Dermis blood vessel endothelial cell (primary cell): ENCODE results near the gene WNT16. TPM values are rescaled to one million over a fixed set of nuclear protein-coding genes. Genes with fewer than 3 reads are reported as not detected.
"Not testable (repeated sequence)": the region's sequence is repeated elsewhere in the genome, so short reads cannot be mapped to it uniquely, and the experiment has no call there.

Source experiments
- DNase-seq: peaks from one replicate; pipeline ENCODE4 v3.0.0; 2010
- total RNA-seq: library from RNA; depleted of rRNA; stranded (reverse); fragments of >200 nt; gene quantifications from 2 replicates; pipeline ENCODE4 v1.2.3, GENCODE V29; 2014

WNT16 gene
- total RNA-seq, 1 donor from 2014 or later, result not detected

DNA sequence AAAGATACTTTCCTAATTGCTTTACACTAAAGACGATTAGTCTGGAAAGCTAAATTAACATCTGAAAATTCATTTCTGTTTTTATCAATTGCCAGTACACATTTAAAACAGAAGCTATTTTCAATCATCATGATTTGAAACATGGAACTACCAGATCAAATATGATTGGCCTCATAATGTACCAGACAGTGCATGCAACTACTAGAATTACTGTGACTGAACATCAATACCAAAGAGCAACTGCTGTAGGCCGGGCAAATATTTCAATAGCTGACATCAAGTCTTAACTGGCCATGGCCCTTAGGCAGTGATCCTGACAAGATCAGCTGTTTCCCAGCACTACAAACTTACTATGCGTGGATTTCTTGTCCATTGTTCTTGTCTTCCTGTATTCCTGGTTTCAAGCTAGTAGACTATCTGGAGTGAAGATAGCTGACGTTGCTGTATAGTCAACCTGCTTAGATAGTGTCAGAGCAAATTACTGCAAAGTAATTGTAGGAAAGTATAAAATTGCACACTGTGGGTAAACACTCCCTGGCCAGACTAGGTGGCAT lies 21.7 kb upstream of the WNT16 start:
- peak; percentile 17 for DNase-seq

DNA sequence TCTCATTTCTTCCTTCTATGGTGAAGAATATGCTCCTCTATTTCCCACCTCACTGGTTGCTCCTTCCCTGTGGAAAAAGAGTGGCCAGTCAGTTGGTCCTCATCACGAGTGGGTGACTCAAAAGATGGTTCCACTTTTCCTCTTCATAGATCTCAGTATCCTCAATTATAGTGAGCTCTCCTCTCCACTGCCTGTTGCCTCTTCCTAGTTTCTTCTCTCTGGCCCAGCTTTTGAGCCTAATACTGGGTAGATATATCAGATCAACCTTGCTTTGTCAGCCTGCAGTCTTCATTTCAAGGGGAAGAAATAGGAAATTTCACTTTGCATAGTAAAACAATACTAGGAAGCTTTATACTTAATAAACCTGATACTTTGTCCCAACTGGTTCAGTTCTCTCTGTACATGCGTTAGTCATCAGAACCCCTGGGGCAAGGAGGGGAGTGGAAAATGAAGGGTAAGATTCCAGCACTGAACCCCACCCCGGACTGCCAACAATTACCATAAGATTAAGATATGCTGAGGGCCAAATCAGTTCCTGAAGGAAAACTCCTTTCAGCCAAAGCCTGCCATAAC lies 15.5 kb upstream of the WNT16 start:
- DNase-seq, result no peak

GRCh38 chr7:121313793-121314676 lies 14.8 kb upstream of the WNT16 start:
- DNase-seq, result no peak

DNA sequence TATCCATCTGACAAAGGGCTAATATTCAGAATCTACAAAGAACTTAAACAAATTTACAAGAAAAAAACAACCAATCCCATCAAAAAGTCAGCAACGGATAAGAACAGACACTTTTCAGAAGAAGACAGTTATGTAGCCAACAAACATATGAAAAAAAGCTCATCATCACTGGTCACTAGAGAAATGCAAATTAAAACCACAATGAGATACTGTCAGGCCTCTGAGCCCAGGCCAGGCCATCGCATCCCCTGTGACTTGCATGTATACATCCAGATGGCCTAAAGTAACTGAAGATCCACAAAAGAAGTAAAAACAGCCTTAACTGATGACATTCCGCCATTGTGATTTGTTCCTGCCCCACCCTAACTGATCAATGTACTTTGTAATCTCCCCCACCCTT lies 13.6 kb upstream of the WNT16 start:
- DNase-seq, result not testable (repeated sequence)

- no peak for DNase-seq
Observed at GRCh38 chr7:121322460-121322859, 6.3 kb upstream of the WNT16 start.

GRCh38 chr7:121323515-121324302 lies 5.1 kb upstream of the WNT16 start:
- no peak for DNase-seq

- DNase-seq, result no peak
Observed at GRCh38 chr7:121327671-121328070, 1.1 kb upstream of the WNT16 start.

DNA sequence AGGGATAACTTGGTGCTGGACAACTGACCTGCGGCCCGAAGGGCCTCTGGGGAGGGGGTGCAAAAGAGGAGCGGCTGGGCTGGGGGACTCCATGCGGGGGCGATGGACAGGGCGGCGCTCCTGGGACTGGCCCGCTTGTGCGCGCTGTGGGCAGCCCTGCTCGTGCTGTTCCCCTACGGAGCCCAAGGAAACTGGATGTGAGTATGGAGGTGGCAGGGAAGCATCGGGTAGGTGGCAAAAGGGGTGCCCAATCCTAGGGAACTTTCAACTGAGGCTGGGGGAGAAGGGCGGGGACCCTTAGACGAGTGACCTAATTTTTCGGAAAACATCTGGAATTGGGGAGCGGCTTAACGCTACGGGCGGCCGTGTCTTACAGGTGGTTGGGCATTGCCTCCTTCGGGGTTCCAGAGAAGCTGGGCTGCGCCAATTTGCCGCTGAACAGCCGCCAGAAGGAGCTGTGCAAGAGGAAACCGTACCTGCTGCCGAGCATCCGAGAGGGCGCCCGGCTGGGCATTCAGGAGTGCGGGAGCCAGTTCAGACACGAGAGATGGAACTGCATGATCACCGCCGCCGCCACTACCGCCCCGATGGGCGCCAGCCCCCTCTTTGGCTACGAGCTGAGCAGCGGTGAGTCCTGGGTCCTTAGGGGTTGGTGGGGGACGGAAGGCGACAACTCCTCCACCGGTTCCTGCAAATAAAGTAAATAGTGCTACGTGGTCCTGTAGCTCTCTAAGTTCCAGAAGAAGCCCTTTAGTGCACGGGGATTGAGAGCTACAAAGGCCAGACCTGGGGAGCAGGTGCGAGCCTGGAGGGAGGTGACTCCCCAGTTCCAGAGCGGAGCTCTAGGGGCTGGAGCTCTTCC lies 622 bp downstream of the WNT16 start:
- peak; percentile 12 for DNase-seq

DNA sequence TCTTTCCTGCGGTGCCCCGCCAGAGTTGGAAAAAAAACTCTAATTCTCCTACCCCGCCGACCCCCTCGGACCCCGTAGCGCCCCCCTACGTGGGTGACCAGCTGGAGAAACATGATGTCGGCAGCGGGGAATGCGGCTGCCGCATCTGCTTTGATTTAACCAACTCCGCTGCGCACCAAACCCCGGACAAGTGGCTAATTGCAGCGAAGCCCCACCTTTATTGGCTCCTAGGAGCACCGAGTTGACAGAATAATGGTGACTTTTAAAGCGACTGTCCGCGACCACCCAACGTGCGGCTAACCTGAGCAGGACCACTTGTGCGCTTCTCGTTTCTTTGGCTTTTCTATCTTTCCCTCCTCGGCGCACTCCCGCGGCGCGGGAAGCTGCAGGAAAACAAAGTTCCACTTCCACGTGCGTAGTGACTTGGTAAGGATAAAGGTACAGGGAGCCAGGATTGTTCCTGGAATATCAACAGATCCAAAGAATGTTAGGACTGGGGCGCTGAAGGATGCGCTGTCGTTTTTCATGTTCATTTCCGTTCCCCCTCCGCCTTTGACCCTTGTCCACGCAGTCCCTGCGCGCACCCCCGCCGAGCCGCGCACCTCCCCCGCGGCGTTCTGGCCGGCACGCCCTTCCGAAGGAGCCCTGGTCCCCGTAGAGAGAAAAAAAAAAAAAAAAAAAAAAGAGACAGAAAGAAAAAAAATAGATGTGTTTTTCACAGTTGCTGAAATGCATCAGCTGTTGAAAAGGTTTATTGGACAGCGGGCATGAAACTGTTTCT lies 1.4 kb downstream of the WNT16 start:
- DNase-seq, result peak; percentile 7

DNA sequence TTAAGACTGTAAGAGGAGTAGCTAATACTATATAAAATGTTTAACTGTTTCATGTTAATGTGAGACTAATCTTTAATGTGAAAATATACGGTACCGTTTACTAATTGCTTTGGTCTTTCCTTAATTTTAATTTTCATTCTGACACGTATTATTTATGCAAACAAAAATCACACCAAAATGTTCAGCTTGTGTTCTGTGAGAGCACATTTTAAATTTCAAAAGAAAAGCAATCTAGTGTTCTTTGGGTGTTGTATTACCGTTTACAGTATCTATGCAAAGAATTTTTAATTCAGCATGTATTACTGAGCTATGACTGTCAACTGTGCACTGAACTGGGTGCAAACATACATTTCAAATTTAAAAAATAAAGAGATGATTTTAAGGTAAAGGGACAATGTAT lies 2.2 kb downstream of the WNT16 start:
- DNase-seq, result no peak

DNA sequence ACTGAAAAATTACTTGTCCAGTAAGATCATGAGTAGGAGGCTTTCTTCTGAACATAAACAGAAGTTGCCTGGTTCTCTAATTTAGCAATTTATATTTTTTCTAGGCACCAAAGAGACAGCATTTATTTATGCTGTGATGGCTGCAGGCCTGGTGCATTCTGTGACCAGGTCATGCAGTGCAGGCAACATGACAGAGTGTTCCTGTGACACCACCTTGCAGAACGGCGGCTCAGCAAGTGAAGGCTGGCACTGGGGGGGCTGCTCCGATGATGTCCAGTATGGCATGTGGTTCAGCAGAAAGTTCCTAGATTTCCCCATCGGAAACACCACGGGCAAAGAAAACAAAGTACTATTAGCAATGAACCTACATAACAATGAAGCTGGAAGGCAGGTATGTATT lies 2.8 kb downstream of the WNT16 start:
- no peak for DNase-seq

DNA sequence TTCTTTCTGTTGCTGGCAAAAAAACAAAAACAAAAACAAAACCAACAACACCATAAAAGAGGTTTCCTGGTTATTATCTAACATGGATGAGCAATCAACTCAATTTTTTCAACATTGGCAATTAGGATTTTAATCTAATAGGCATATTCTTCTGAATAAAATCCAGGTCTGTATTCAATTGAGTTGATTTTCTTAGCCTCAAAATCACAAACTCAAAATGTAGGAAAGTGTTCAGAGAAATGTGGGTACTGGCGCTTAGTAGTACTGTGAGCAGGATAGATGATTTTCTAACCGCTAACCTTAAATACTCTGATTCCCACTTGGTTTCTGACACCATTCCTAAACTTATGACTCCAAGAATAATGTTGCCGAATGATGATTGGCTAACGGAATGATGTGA lies 5.6 kb downstream of the WNT16 start:
- no peak for DNase-seq

DNA sequence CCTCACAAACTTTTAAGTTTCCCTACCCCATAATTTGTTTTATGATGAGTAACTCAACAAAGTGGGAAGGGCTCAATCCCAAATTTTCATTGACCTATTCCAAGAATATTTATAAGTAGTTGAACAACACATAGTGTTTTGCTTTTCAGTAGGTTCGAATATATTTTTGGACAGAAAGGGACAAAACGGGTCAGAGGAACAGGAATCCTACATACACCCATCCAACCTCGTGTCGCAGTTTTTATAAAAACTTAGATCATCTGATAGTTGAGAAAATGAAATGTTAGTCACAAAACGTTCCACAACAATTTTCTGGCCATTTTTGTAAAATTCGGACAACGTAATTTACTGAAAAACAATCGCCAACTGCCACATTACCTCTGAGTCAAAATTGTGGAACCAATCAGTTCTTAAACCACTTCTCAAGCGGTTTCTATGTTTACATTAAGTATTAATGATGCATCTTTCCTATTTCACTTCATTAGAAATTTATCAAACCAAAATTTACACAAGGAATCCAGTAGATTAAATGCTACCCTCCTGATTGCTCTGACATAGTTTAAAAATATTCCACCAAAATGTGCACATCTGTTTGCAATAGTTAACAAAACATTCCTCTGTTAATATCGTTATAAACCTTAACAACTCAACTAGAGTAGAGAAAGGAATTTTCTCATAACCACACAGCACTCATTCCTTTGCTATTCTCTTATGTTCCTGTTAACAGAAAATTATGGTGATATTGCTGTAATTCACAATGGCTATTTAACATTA lies 6.3 kb downstream of the WNT16 start:
- DNase-seq, result no peak

DNA sequence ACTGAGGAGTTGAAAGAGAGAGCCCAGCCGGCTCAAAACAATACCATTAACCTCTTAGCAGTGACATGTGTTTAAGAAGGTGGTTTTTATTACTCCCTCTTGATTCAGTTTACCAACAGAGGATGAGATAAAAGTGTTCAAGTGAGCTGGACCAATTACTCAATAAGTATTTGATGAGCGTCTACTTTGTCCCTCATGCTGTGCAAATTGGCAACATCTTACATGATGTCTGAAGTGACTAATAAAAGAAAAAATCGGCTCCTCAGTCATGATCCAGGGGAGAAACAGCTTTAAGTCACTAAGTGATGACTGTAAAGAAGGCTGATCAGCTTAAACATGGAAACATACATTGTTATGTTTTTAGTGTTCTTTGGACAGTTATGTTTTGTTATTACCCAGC lies 7.8 kb downstream of the WNT16 start:
- DNase-seq, result no peak

DNA sequence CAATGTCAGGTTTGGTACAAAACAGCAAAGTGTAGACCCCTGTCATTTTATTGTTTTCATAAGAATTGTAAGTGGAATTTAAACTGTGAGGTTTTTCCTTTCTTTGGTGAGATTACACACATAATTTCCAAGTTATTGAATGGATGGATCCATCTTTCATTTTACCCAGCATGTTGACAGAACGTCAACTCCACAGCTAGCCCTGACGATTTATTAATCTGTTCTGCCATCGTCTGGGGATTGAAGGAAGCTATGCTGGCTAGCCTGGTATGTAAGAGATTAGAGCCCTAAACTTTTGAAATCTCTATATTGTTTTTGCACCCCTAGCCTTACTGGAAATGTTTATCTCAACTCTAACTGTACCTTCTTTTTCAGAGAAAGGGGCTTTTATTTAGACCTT lies 8.6 kb downstream of the WNT16 start:
- no peak for DNase-seq

DNA sequence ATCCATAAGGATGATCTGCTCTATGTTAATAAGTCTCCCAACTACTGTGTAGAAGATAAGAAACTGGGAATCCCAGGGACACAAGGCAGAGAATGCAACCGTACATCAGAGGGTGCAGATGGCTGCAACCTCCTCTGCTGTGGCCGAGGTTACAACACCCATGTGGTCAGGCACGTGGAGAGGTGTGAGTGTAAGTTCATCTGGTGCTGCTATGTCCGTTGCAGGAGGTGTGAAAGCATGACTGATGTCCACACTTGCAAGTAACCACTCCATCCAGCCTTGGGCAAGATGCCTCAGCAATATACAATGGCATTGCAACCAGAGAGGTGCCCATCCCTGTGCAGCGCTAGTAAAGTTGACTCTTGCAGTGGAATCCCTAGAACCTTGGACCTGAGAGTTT lies 10.3 kb downstream of the WNT16 start:
- DNase-seq, result no peak

DNA sequence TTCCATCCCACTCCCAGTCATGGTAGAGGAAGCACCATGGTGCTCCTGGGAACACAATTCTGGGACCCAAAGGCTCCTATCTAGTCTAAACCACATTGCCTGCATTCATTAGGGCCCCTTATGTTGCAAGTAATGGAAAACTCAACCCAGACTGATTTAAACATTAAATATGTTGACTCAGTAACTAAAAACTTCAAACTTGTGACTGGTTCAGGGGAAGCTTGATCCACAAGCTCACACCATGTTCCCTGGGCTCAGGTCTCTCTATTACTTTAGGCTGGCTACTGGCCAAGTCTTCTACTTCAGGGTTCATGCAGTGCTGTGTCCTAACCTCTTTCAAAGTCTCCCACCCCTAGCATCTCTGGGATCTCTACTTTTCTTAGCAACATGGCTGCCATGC lies 13.1 kb downstream of the WNT16 start:
- DNase-seq, result no peak

GRCh38 chr7:121342631-121343030 lies 13.8 kb downstream of the WNT16 start:
- no peak for DNase-seq

DNA sequence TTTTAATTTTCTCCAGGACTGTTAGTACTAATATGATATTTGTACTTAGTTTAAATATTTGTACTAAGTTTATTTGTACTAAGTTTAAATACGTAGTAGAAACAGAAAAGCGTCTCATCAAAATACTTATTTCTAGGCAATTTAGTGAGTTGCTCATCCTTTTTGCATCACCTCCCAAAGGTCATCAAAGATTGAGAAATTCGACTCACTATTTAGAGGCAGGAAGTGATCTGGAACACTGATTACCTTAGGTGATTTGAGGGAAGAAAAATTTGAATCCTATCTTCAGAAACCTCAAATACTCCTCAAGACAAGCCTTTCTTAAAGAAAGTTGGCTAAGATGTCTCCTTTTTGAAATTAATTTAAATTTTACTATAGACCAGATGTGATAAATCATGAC lies 14.5 kb downstream of the WNT16 start:
- DNase-seq, result no peak

DNA sequence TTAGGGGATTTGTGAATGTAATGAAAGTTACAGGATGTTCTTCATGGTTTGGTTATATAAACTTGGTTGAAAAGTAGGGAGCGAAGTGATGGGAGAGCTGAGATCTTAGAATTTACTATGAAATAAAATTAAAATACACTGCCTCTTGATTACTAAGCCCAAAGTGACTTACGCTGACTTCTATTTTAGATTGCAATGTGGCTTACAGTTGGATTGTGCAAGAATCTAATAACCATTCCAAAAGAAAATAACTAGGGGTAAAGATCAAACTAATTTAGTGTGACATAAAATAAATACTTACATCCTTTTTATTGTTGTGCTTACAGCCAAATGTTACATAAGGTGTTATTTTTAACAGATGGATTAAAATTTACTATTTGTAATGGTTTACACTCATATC lies 15.3 kb downstream of the WNT16 start:
- DNase-seq, result no peak

GRCh38 chr7:121344497-121344896 lies 15.7 kb downstream of the WNT16 start:
- no peak for DNase-seq
